Ovary (tissue), 9 donors: ENCODE data around the gene UTS2R. TPM values are rescaled to one million over a fixed set of nuclear protein-coding genes. Genes with fewer than 3 reads are reported as not detected.

Experiments
- DNase-seq, 5 donors: peaks; one replicate each; pipeline ENCODE4 v3.0.0-alpha.2; 2019 to 2020
- H3K27ac ChIP-seq, 2 donors: fragments of 200-600 bp; one replicate each; pipeline versions ENCODE4 v1.5.1 to v1.8.0; 2019 to 2022
- H3K27me3 ChIP-seq: fragments of 200-600 bp; one replicate; pipeline ENCODE4 v1.8.0; 2022
- H3K36me3 ChIP-seq: fragments of 200-600 bp; sonication (generic); one replicate; pipeline ENCODE4 v1.5.1; 2019
- H3K4me1 ChIP-seq: one replicate; pipeline ENCODE4 v1.8.1; 2013; ENCODE audit warnings: mild to moderate bottlenecking, moderate library complexity; ENCODE audit not compliant: insufficient read depth
- H3K4me3 ChIP-seq: fragments of 200-600 bp; sonication (generic); one replicate; pipeline ENCODE4 v1.5.1; 2017
- H3K9me3 ChIP-seq, 2 donors: fragments of 200-600 bp in 1 of 2; sonication (generic) in 1 of 2; one replicate each; pipeline versions ENCODE4 v1.5.1 to v1.8.1; 2013 to 2019; ENCODE audit warnings: mild to moderate bottlenecking in 1 of 2, moderate library complexity in 1 of 2
- CTCF ChIP-seq, 3 donors: fragments of 450-650 bp in 2 of 3; fragments of 200-600 bp in 1 of 3; IDR thresholded peaks; one replicate each; pipeline versions ENCODE4 v1.5.1 to v1.8.0; 2016 to 2022; ENCODE audit warnings: antibody characterized with exemption in 3 of 3, mild to moderate bottlenecking in 1 of 3
- EP300 ChIP-seq: sonication (generic); formaldehyde crosslinking; IDR thresholded peaks from one replicate; pipeline ENCODE4 v1.6.1; 2017; ENCODE audit warnings: antibody characterized with exemption
- POLR2A ChIP-seq: fragments of 450-650 bp; IDR thresholded peaks from one replicate; pipeline ENCODE4 v1.6.1; 2017; ENCODE audit warnings: antibody characterized with exemption, mild to moderate bottlenecking, moderate library complexity
- WGBS, 3 donors: extraction: QIAGEN DNeasy Blood & Tissue Kit in 1 of 3; methylation state at CpG; one replicate each; pipeline versions ENCODE4 v1.1.5 to v1.1.7; 2013 to 2017; 5-methylcytosine and 5-hydroxymethylcytosine counted together
- intact Hi-C, 4 donors: fragments of 100-400 bp; cut with DNase I; formaldehyde crosslinking; loops; one replicate each; pipeline versions ENCODE4 v1.11.0 to v1.15.1; 2022 to 2023
- polyA plus RNA-seq, 2 donors: library from polyadenylated mRNA; stranded (reverse); fragments of 200-250 nt in 1 of 2; fragments of 350-450 nt in 1 of 2; fragmentation: Illumina TruSeq in 1 of 2; extraction: RNeasy Lipid Tissue Mini Kit (QIAGEN cat#74804) in 1 of 2; gene quantifications; one replicate each; pipeline ENCODE4 v1.2.3, GENCODE V29; 2013 to 2014
- total RNA-seq, 7 donors: library from RNA; depleted of rRNA in 2 of 7; stranded (reverse); fragments of >200 nt in 2 of 7; fragmentation: NEBNext Ultra II Directional in 3 of 7; extraction: Animal tissue kit (Norgen Biotek cat#: 25700) in 3 of 7; gene quantifications; one replicate each; pipeline versions ENCODE4 v1.1.0 to v1.2.4, GENCODE V29; 2016 to 2023
- donor health status: DM: no; HTN: no; CAD: no; lungs with moderate emphysema.
- donor health status: DM: no; HTN: no; CAD: no.
- donor health status: Bipolar disorder and iron deficiency.
- donor health status: DM: yes; HTN: yes; CAD: no.
- donor health status: DM: no; HTN: no; CAD: no.
- donor health status: DM: yes; HTN: yes; CAD: no.

The UTS2R gene
- total and polyA plus RNA-seq, 9 donors, result not detected

- intact Hi-C loops, result loop anchor here (2.0 to 10.0 kb wide), 9 partner anchors 64 to 424 kb away; partner anchors contain the start of genes HEXD (in 2 of the 4) and OGFOD3 (in 2 of the 4)
- no peaks in the 10 kb centered on the region for H3K9me3 ChIP-seq
- no peaks in the 10 kb centered on the region for H3K27me3 ChIP-seq
- no peak overlapping the region for H3K4me3 ChIP-seq
- WGBS, 3 donors, result 91 to 93% (median 92%) methylated on average over 28 of the region's 28 CpGs
- peaks cover 3% of the 10 kb centered on the region for H3K4me1 ChIP-seq
- no peak for TF ChIP-seq EP300
- no peak for TF ChIP-seq CTCF (IDR thresholded peaks at IDR 0.05)
- TF ChIP-seq POLR2A, result no peak
- no peak overlapping the region for H3K27ac ChIP-seq
- DNase-seq, result no peak
- no peaks in the 10 kb centered on the region for H3K36me3 ChIP-seq
These were observed 21.2 kb upstream of the UTS2R start for GRCh38 chr17:82350182-82351030.

GRCh38 chr17:82351254-82351712 lies 20.3 kb upstream of the UTS2R start:
- no peaks in the 10 kb centered on the region for H3K36me3 ChIP-seq
- DNase-seq, result peak in 1 of 5 donors; percentile 24
- intact Hi-C loops, result loop anchor here (2.0 to 10.0 kb wide), 9 partner anchors 64 to 424 kb away; partner anchors contain the start of genes HEXD (in 2 of the 4) and OGFOD3 (in 2 of the 4)
- H3K27me3 ChIP-seq, result no peaks in the 10 kb centered on the region
- H3K4me1 ChIP-seq, result peaks cover 3% of the 10 kb centered on the region
- no peak overlapping the region for H3K27ac ChIP-seq
- H3K4me3 ChIP-seq, result no peak overlapping the region
- no peaks in the 10 kb centered on the region for H3K9me3 ChIP-seq
- no peak for TF ChIP-seq EP300
- TF ChIP-seq CTCF (IDR thresholded peaks at IDR 0.05), result no peak
- no peak for TF ChIP-seq POLR2A
- 46 to 69% (median 52%) methylated on average over 20 to 21 of the region's 21 CpGs for WGBS, 3 donors

GRCh38 chr17:82351713-82352488 lies 19.7 kb upstream of the UTS2R start:
- no peaks in the 10 kb centered on the region for H3K9me3 ChIP-seq
- H3K27me3 ChIP-seq, result no peaks in the 10 kb centered on the region
- H3K27ac ChIP-seq, result no peak overlapping the region
- intact Hi-C loops, result loop anchor here (2.0 to 10.0 kb wide), 9 partner anchors 63 to 423 kb away; partner anchors contain the start of genes HEXD (in 2 of the 4) and OGFOD3 (in 2 of the 4)
- H3K4me3 ChIP-seq, result no peak overlapping the region
- TF ChIP-seq EP300, result no peak
- TF ChIP-seq POLR2A, result no peak
- peak; percentile 85 to 98 (median 91) for TF ChIP-seq CTCF (IDR thresholded peaks at IDR 0.05)
- 33 to 39% (median 37%) methylated on average over 24 to 26 of the region's 26 CpGs for WGBS, 3 donors
- DNase-seq, result peak; percentile 76 to 89 (median 86)
- peaks cover 3% of the 10 kb centered on the region for H3K4me1 ChIP-seq
- no peaks in the 10 kb centered on the region for H3K36me3 ChIP-seq

GRCh38 chr17:82353484-82353883 lies 18.1 kb upstream of the UTS2R start:
- no peak overlapping the region for H3K4me3 ChIP-seq
- H3K36me3 ChIP-seq, result no peaks in the 10 kb centered on the region
- H3K4me1 ChIP-seq, result peaks cover 3% of the 10 kb centered on the region
- intact Hi-C loops, result loop anchor here (5.0 to 10.0 kb wide), 7 partner anchors 61 to 421 kb away; partner anchors contain the start of genes HEXD (in 2 of the 4) and OGFOD3 (in 2 of the 4)
- 83 to 86% (median 86%) methylated on average over 8 of the region's 8 CpGs for WGBS, 3 donors
- no peaks in the 10 kb centered on the region for H3K27me3 ChIP-seq
- H3K9me3 ChIP-seq, result no peaks in the 10 kb centered on the region
- TF ChIP-seq EP300 (no peak), CTCF (IDR thresholded peaks at IDR 0.05) (no peak), POLR2A (no peak)
- H3K27ac ChIP-seq, result no peak overlapping the region
- peak in 2 of 5 donors; percentile 20 to 22 for DNase-seq
